Left lung (tissue), 10 donors: ENCODE measurements around the gene TADA2A. TPM values are rescaled to one million over a fixed set of nuclear protein-coding genes. Genes with fewer than 3 reads are reported as not detected.
A peak's percentile ranks its signal among the peaks of the same experiment; 100 is the strongest.

ENCODE experiments used
- ATAC-seq: fragments of 200-7000 bp; cut with Tn5 transposase; one replicate; pipeline ENCODE4 v1.9.1; 2020; ENCODE audit warnings: moderate library complexity
- DNase-seq, 4 donors: peaks; one replicate each; pipeline ENCODE4 v3.0.0-alpha.2; 2013 to 2020
- H3K27ac ChIP-seq, 2 donors: fragments of 200-600 bp; sonication (generic) in 1 of 2; one replicate each; pipeline versions ENCODE4 v1.5.0 to v1.8.0; 2020 to 2021
- H3K27me3 ChIP-seq, 2 donors: fragments of 200-600 bp; sonication (generic) in 1 of 2; one replicate each; pipeline versions ENCODE4 v1.5.0 to v1.8.0; 2020 to 2021
- H3K36me3 ChIP-seq, 2 donors: fragments of 200-600 bp; sonication (generic) in 1 of 2; one replicate each; pipeline versions ENCODE4 v1.5.0 to v1.8.0; 2020 to 2021
- H3K4me1 ChIP-seq, 2 donors: fragments of 200-600 bp; one replicate each; pipeline ENCODE4 v1.8.0; 2021
- H3K4me3 ChIP-seq, 2 donors: fragments of 200-600 bp; sonication (generic) in 1 of 2; one replicate each; pipeline versions ENCODE4 v1.5.0 to v1.8.0; 2020 to 2021; ENCODE audit warnings: mild to moderate bottlenecking in 1 of 2
- H3K9me3 ChIP-seq, 2 donors: fragments of 200-600 bp; sonication (generic) in 1 of 2; one replicate each; pipeline versions ENCODE4 v1.5.0 to v1.8.0; 2020 to 2021
- intact Hi-C, 2 donors: fragments of 100-400 bp; cut with DNase I; formaldehyde crosslinking; loops; one replicate each; pipeline versions ENCODE4 v1.11.2 to v1.14.2; 2022
- polyA plus RNA-seq, 6 donors: library from polyadenylated mRNA; unstranded; fragments of 120-200 nt; gene quantifications; one replicate each; pipeline ENCODE4 v1.2.1, GENCODE V29; 2013; ENCODE audit not compliant: insufficient read length in 6 of 6
- total RNA-seq, 2 donors: library from RNA; stranded (reverse); fragmentation: NEBNext Ultra II Directional; extraction: Animal tissue kit (Norgen Biotek cat#: 25700); gene quantifications; one replicate each; pipeline ENCODE4 v1.2.1, GENCODE V29; 2021
- TF ChIP-seq, protein P1 (sequence below), 2 donors: fragments of 200-600 bp; sonication (generic) in 1 of 2; IDR thresholded peaks; one replicate each; pipeline versions ENCODE4 v1.5.0 to v1.8.0; 2021; ENCODE audit warnings: antibody characterized with exemption in 2 of 2
- donor health status: DM: no; HTN: yes; CAD: no.
- donor health status: DM: no; HTN: no; CAD: no.

Gene TADA2A
- total and polyA plus RNA-seq, 8 donors = 16.3 to 34.7 (median 28.4) TPM

GRCh38 chr17:37521821-37522220 lies 115.1 kb downstream of the TADA2A start:
- no peak overlapping the region for H3K4me3 ChIP-seq
- no peaks in the 10 kb centered on the region for H3K9me3 ChIP-seq
- intact Hi-C loops = no loop called here
- ATAC-seq (no peak), DNase-seq (no peak)
- TF ChIP-seq, protein P1, sequence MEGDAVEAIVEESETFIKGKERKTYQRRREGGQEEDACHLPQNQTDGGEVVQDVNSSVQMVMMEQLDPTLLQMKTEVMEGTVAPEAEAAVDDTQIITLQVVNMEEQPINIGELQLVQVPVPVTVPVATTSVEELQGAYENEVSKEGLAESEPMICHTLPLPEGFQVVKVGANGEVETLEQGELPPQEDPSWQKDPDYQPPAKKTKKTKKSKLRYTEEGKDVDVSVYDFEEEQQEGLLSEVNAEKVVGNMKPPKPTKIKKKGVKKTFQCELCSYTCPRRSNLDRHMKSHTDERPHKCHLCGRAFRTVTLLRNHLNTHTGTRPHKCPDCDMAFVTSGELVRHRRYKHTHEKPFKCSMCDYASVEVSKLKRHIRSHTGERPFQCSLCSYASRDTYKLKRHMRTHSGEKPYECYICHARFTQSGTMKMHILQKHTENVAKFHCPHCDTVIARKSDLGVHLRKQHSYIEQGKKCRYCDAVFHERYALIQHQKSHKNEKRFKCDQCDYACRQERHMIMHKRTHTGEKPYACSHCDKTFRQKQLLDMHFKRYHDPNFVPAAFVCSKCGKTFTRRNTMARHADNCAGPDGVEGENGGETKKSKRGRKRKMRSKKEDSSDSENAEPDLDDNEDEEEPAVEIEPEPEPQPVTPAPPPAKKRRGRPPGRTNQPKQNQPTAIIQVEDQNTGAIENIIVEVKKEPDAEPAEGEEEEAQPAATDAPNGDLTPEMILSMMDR (IDR thresholded peaks at IDR 0.05) = no peak
- H3K36me3 ChIP-seq = peaks cover 0 to 84% of the 10 kb centered on the region in 2 donors
- H3K27ac ChIP-seq = no peak overlapping the region
- no peaks in the 10 kb centered on the region for H3K27me3 ChIP-seq
- H3K4me1 ChIP-seq = no peaks in the 10 kb centered on the region

DNA sequence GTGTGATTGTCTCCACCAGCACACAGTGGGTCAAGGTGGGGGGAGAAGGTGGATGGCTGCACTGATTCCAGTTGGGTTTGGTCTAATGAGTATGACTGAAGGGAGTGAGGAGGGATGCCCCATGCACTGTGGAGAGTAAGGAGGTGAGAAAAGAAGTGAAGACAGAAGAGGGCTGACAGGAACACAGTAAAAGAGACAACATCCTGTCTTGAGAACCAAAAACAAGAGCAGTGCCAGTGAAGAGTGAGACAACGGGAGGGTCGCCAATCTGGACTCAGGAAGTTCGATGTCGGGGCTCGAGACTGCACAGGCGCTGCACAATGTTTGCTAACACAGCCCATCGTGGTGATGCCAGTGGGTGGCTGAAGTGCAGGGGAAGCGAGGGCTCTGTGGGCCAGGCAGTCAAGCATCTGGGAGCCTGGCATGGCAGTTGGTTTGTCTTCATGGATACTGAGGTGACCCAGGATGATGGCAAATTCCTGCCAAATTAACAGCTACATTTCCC lies 117.1 kb downstream of the TADA2A start:
- Histone ChIP-seq H3K36me3 (peaks cover 0 to 84% of the 10 kb centered on the region in 2 donors), H3K9me3 (no peaks in the 10 kb centered on the region), H3K4me1 (no peaks in the 10 kb centered on the region), H3K4me3 (no peak overlapping the region), H3K27ac (no peak overlapping the region), H3K27me3 (no peaks in the 10 kb centered on the region)
- intact Hi-C loops = no loop called here
- TF ChIP-seq, protein P1 (IDR thresholded peaks at IDR 0.05) = no peak
- DNase-seq (no peak), ATAC-seq (no peak)

DNA sequence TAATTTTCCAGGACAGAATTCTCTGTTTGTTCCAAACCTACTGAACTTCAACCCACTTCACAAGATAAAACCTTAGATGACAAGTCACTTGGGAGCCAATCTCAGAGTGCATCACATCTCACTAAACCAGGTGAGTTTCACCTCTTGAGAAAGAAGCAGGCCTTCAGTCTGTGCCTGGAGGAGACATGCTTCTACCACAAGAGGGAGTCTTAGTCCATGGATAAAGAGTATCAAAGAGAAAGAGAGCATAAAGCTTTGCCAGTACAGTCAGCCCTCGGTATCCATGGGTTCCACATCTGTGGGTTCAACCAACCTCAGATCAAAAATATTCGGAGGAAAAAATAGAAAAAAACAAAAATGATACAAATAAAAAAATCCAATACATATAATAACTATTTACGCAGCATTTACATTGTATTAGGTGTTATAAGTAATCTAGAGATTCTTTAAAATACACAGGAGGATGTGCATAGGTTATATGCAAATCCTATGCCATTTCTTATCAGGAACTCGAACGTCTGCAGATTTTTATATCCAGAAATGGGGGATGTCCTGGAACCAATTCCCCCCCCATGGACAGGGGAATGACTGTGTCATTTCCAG lies 120.7 kb downstream of the TADA2A start:
- Histone ChIP-seq H3K4me1 (no peaks in the 10 kb centered on the region), H3K27ac (no peak overlapping the region), H3K36me3 (peaks cover 0 to 89% of the 10 kb centered on the region in 2 donors), H3K27me3 (no peaks in the 10 kb centered on the region), H3K4me3 (no peak overlapping the region), H3K9me3 (no peaks in the 10 kb centered on the region)
- intact Hi-C loops = no loop called here
- ATAC-seq (peak; percentile 80), DNase-seq (peak in 2 of 4 donors; percentile 10 to 46)
- TF ChIP-seq, protein P1 (IDR thresholded peaks at IDR 0.05) = peak in 1 of 2 donors; percentile 48

Other genes starting within 250 kb of the TADA2A start
- not detected for gene C17orf78, start 30.9 kb upstream of the TADA2A start, total RNA-seq
- under 1 TPM; 0.21 to 0.58 (median 0.35) TPM for gene C17orf78, start 30.9 kb upstream of the TADA2A start, polyA plus RNA-seq
- gene ACACA, start 50 bp upstream of the TADA2A start, total RNA-seq = 100 to 1,000 TPM; 122 to 128 TPM
- 10 to 100 TPM; 43.6 to 60.9 (median 51.4) TPM for gene ACACA, start 50 bp upstream of the TADA2A start, polyA plus RNA-seq
- gene DUSP14, start 83.0 kb downstream of the TADA2A start, total RNA-seq = 10 to 100 TPM; 11.6 to 14.9 TPM
- gene DUSP14, start 83.0 kb downstream of the TADA2A start, polyA plus RNA-seq = 10 to 100 TPM in 1 of 6 donors, 1 to 10 TPM in 5; 6.4 to 10.6 (median 7.9) TPM
- gene SYNRG, start 202.5 kb downstream of the TADA2A start, total RNA-seq = 10 to 100 TPM; 38.6 to 41.2 TPM
- 10 to 100 TPM; 37.1 to 48.4 (median 44.1) TPM for gene SYNRG, start 202.5 kb downstream of the TADA2A start, polyA plus RNA-seq
- gene DDX52, start 236.6 kb downstream of the TADA2A start, total RNA-seq = 10 to 100 TPM; 23.7 to 24.3 TPM
- 10 to 100 TPM; 34.5 to 41.6 (median 38.4) TPM for gene DDX52, start 236.6 kb downstream of the TADA2A start, polyA plus RNA-seq